Osteocyte (in vitro differentiated cells): ENCODE data around the gene RIMBP2. TPM values are rescaled to one million over a fixed set of nuclear protein-coding genes. Genes with fewer than 3 reads are reported as not detected.

Experiments
- DNase-seq: peaks from one replicate; pipeline ENCODE4 v3.0.0; 2021; ENCODE audit warnings: mixed read lengths; ENCODE audit not compliant: unreplicated experiment; ENCODE audit errors: extremely low spot score
- H3K27ac Mint-ChIP-seq: one replicate; pipeline ENCODE4 v1.8.0; 2021; ENCODE audit warnings: mild to moderate bottlenecking, mixed read lengths; ENCODE audit not compliant: unreplicated experiment
- H3K27me3 Mint-ChIP-seq: one replicate; pipeline ENCODE4 v1.8.0; 2021; ENCODE audit warnings: mixed read lengths; ENCODE audit not compliant: unreplicated experiment
- H3K36me3 Mint-ChIP-seq: one replicate; pipeline ENCODE4 v1.8.0; 2021; ENCODE audit warnings: mixed read lengths; ENCODE audit not compliant: unreplicated experiment
- H3K4me1 Mint-ChIP-seq: one replicate; pipeline ENCODE4 v1.8.0; 2021; ENCODE audit warnings: mixed read lengths; ENCODE audit not compliant: unreplicated experiment
- H3K4me3 Mint-ChIP-seq: one replicate; pipeline ENCODE4 v1.8.0; 2021; ENCODE audit warnings: mild to moderate bottlenecking, moderate library complexity, mixed read lengths; ENCODE audit not compliant: unreplicated experiment
- H3K9me3 Mint-ChIP-seq: one replicate; pipeline ENCODE4 v1.8.0; 2021; ENCODE audit warnings: mixed read lengths; ENCODE audit not compliant: unreplicated experiment
- CTCF ChIP-seq: fragments of 200-600 bp; sonication (generic); IDR thresholded peaks from 2 replicates; pipeline ENCODE4 v1.5.0; 2021; ENCODE audit warnings: antibody characterized with exemption, mild to moderate bottlenecking, moderate library complexity
- total RNA-seq: library from RNA; stranded (reverse); gene quantifications from 2 replicates; pipeline ENCODE4 v1.2.1, GENCODE V29; 2021

The RIMBP2 gene
- total RNA-seq, 1 donor from 2014 or later, result 0.13 TPM

GRCh38 chr12:130577351-130577750 is 138.7 kb downstream of the RIMBP2 start:
- Mint-ChIP-seq H3K4me1 (no peaks in the 10 kb centered on the region), H3K27ac (no peak overlapping the region), H3K9me3 (peaks cover 24% of the 10 kb centered on the region)

DNA sequence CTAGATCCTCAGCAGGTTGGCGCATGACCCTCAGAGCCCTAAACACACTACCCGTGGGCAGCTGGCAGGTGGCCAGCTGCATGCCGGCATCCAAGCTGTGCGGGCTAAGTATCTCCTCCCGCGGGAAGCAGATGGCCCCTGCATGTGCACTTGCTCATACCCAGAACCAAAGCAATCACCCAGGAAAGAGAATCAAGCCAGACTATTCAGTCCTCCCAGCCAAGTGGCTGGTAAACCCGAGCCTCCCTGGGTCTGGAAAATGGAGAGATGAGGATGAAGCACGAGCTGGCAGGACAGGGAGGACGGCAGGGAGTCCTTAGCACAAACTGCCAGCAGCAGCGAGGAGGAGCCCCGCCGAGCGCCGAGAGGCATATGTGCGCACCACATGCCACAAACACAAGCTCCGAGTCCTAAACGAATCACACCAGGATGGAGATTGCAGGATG is 139.7 kb downstream of the RIMBP2 start:
- TF ChIP-seq CTCF, result no peak
- no peak overlapping the region for H3K27ac Mint-ChIP-seq
- H3K9me3 Mint-ChIP-seq, result peaks cover 19% of the 10 kb centered on the region
- no peaks in the 10 kb centered on the region for H3K27me3 Mint-ChIP-seq
- no peak for DNase-seq
- H3K36me3 Mint-ChIP-seq, result no peaks in the 10 kb centered on the region
- no peaks in the 10 kb centered on the region for H3K4me1 Mint-ChIP-seq
- no peak overlapping the region for H3K4me3 Mint-ChIP-seq

More at GRCh38 chr12:130577351-130577750, 138.7 kb downstream of the RIMBP2 start:
- Mint-ChIP-seq H3K4me3 (no peak overlapping the region), H3K36me3 (no peaks in the 10 kb centered on the region), H3K27me3 (no peaks in the 10 kb centered on the region)
- no peak for DNase-seq
- TF ChIP-seq CTCF, result no peak

DNA sequence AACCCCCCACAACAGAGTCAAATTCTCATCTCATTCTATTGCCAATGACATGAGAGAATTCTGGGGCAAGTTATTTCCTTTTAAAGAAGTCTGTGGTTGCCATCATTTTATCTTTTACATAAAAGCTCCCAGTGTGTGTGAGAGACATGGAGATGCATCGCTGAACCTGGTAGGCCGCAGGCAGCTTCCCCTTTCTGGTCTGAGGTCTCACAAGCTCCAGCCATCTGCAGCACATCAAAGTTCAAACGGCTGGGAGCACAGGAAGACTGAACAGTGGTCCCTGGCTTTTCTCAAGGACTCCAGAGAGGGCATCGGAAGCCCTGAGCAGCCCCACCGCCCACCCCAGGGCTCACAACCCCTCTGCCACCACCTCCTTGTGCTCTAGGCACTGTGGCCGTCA is 141.7 kb downstream of the RIMBP2 start:
- no peak for DNase-seq
- H3K27me3 Mint-ChIP-seq, result no peaks in the 10 kb centered on the region
- H3K27ac Mint-ChIP-seq, result no peak overlapping the region
- peaks cover 22% of the 10 kb centered on the region for H3K9me3 Mint-ChIP-seq
- no peaks in the 10 kb centered on the region for H3K36me3 Mint-ChIP-seq
- no peak overlapping the region for H3K4me3 Mint-ChIP-seq
- no peaks in the 10 kb centered on the region for H3K4me1 Mint-ChIP-seq
- TF ChIP-seq CTCF, result no peak

- Mint-ChIP-seq H3K36me3 (no peaks in the 10 kb centered on the region), H3K4me3 (no peak overlapping the region), H3K27me3 (no peaks in the 10 kb centered on the region), H3K9me3 (peaks cover 18% of the 10 kb centered on the region), H3K27ac (no peak overlapping the region), H3K4me1 (no peaks in the 10 kb centered on the region)
- no peak for DNase-seq
- TF ChIP-seq CTCF, result no peak
Measured at GRCh38 chr12:130573766-130574165, 142.3 kb downstream of the RIMBP2 start.

DNA sequence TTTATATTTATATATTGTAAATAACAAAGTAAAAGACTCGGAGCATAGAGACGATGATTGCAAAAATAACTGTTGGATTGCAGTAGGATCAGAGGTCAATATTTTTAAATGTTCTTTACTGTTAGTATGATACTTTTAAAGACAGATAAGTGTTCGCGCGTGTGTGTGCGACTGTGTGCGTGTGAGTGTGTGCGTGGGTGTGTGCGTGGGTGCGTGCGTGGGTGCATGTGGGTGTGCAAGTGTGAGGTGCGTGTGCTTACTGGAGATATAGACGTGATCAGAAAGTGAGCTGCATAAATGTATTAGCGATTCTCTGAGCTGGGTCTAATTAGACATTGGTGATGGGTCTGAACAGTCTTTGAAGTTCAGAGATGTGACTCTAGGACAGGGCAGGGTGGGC is 142.9 kb downstream of the RIMBP2 start:
- Mint-ChIP-seq H3K9me3 (peaks cover 18% of the 10 kb centered on the region), H3K36me3 (no peaks in the 10 kb centered on the region), H3K4me3 (no peak overlapping the region), H3K27ac (no peak overlapping the region), H3K4me1 (no peaks in the 10 kb centered on the region), H3K27me3 (no peaks in the 10 kb centered on the region)
- no peak for TF ChIP-seq CTCF
- DNase-seq, result no peak
